ENCODE results near the gene MYO6.
"Not testable (repeated sequence)": the region's sequence is repeated elsewhere in the genome, so short reads cannot be mapped to it uniquely, and the experiment has no call there.

MYO6 gene

GRCh38 chr6:75748743-75749538, at the start of gene MYO6:
Gene MYO6, plus strand, starts transcription at chr6:75749239. Its CDS starts 68,309 bp downstream, at chr6:75817548.
- DNase-seq = peak; percentile 94

GRCh38 chr6:75708334-75708733, 40.7 kb upstream of the MYO6 start:
- not testable (repeated sequence) for DNase-seq

- DNase-seq = no peak
Observed at GRCh38 chr6:75711173-75711572, 37.9 kb upstream of the MYO6 start.

- DNase-seq = no peak
Observed at GRCh38 chr6:75719133-75719532, 29.9 kb upstream of the MYO6 start.

GRCh38 chr6:75723382-75723781, 25.7 kb upstream of the MYO6 start:
- DNase-seq = no peak

GRCh38 chr6:75727206-75727605, 21.8 kb upstream of the MYO6 start:
- no peak for DNase-seq

GRCh38 chr6:75731029-75731428, 18.0 kb upstream of the MYO6 start:
- DNase-seq = not testable (repeated sequence)

GRCh38 chr6:75735491-75736186, 13.4 kb upstream of the MYO6 start:
- peak; percentile 93 for DNase-seq

GRCh38 chr6:75743971-75744370, 5.1 kb upstream of the MYO6 start:
- DNase-seq = no peak

GRCh38 chr6:75745404-75745803, 3.6 kb upstream of the MYO6 start:
- DNase-seq = no peak

- DNase-seq = no peak
Observed at GRCh38 chr6:75746221-75746620, 2.8 kb upstream of the MYO6 start.

GRCh38 chr6:75747152-75747992, 1.7 kb upstream of the MYO6 start:
- peak; percentile 83 for DNase-seq

GRCh38 chr6:75748003-75748742, 866 bp upstream of the MYO6 start:
- no peak for DNase-seq

GRCh38 chr6:75751443-75751842, 2.4 kb downstream of the MYO6 start:
- no peak for DNase-seq

- peak; percentile 30 for DNase-seq
Observed at GRCh38 chr6:75752365-75752764, 3.3 kb downstream of the MYO6 start.

- no peak for DNase-seq
Observed at GRCh38 chr6:75755704-75756103, 6.7 kb downstream of the MYO6 start.

GRCh38 chr6:75757295-75757694, 8.3 kb downstream of the MYO6 start:
- no peak for DNase-seq

GRCh38 chr6:75758061-75758460, 9.0 kb downstream of the MYO6 start:
- no peak for DNase-seq

- peak; percentile 29 for DNase-seq
Observed at GRCh38 chr6:75759207-75759606, 10.2 kb downstream of the MYO6 start.

- no peak for DNase-seq
Observed at GRCh38 chr6:75760320-75760719, 11.3 kb downstream of the MYO6 start.

GRCh38 chr6:75761489-75761888, 12.4 kb downstream of the MYO6 start:
- no peak for DNase-seq

- DNase-seq = no peak
Observed at GRCh38 chr6:75762063-75762462, 13.0 kb downstream of the MYO6 start.

- DNase-seq = no peak
Observed at GRCh38 chr6:75766387-75766786, 17.3 kb downstream of the MYO6 start.
